ENCODE results near the gene PIANP. TPM values are rescaled to one million over a fixed set of nuclear protein-coding genes. Genes with fewer than 3 reads are reported as not detected.
A peak's percentile ranks its signal among the peaks of the same experiment; 100 is the strongest.

Gene PIANP
- total and polyA plus RNA-seq, 2 donors (not counting 1 experiment from before 2014, with no cell fraction given): 0.24 to 0.54 TPM

GRCh38 chr12:6698352-6699046, 2.1 kb downstream of the PIANP start:
- intact Hi-C loops (cut with micrococcal nuclease): no loop called here
- ChIA-PET POLR2A (interaction anchor here (0.6 to 0.7 kb wide), 4 partner anchors 9 to 571 kb away, joined by 3 to 5 read pairs (median 4); no protein-coding TSS in a partner anchor), CTCF (interaction anchor here (1.0 to 2.5 kb wide), 8 partner anchors 8 to 145 kb away, joined by 3 to 7 read pairs (median 5); partner anchors contain the start of gene ZNF384)
- TF ChIP-seq, protein P1, sequence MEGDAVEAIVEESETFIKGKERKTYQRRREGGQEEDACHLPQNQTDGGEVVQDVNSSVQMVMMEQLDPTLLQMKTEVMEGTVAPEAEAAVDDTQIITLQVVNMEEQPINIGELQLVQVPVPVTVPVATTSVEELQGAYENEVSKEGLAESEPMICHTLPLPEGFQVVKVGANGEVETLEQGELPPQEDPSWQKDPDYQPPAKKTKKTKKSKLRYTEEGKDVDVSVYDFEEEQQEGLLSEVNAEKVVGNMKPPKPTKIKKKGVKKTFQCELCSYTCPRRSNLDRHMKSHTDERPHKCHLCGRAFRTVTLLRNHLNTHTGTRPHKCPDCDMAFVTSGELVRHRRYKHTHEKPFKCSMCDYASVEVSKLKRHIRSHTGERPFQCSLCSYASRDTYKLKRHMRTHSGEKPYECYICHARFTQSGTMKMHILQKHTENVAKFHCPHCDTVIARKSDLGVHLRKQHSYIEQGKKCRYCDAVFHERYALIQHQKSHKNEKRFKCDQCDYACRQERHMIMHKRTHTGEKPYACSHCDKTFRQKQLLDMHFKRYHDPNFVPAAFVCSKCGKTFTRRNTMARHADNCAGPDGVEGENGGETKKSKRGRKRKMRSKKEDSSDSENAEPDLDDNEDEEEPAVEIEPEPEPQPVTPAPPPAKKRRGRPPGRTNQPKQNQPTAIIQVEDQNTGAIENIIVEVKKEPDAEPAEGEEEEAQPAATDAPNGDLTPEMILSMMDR (IDR thresholded peaks at IDR 0.05): no peak
- no peak for TF ChIP-seq EZH2 (IDR thresholded peaks at IDR 0.05; ENCODE audit: borderline replicate concordance, insufficient read depth, low read depth, low read length, poor library complexity, severe bottlenecking)
- Histone ChIP-seq H3K4me2 (replicated peaks; ENCODE audit: low read depth, low read length, poor library complexity, severe bottlenecking) (peak overlapping the region; percentile 69), H3K36me3 (replicated peaks in 1 of 2; ENCODE audit: control extremely low read depth in 1 of 2, control insufficient read depth in 1 of 2, extremely low read depth in 1 of 2, insufficient read depth in 2 of 2, low read length in 1 of 2) (no peaks in the 10 kb centered on the region), H3K79me2 (ENCODE audit: control insufficient read depth, insufficient read depth, low read length) (peaks cover 2% of the 10 kb centered on the region), H3K9ac (ENCODE audit: low read length) (no peak overlapping the region), H2AFZ (ENCODE audit: insufficient read depth, low read depth, low read length, poor library complexity, severe bottlenecking) (no peak overlapping the region), H3K27ac (ENCODE audit: low read length in 2 of 2) (no peak overlapping the region), H3K4me1 (ENCODE audit: control insufficient read depth in 2 of 2, insufficient read depth in 2 of 2, low read length in 2 of 2) (peaks cover 51 to 55% of the 10 kb centered on the region in 2 donors), H3K9me3 (ENCODE audit: control extremely low read depth in 1 of 3, control insufficient read depth in 2 of 3, insufficient read depth in 1 of 3, low read length in 2 of 3) (peaks cover 0 to 3% (median 0%) of the 10 kb centered on the region in 3 donors), H3K4me3 (ENCODE audit: control extremely low read depth in 1 of 5, extremely low read depth in 1 of 5, insufficient read depth in 1 of 5, low read depth in 2 of 5, low read length in 4 of 5) (no peak overlapping the region), H3K27me3 (replicated peaks in 1 of 4; ENCODE audit: control extremely low read depth in 1 of 4, control insufficient read depth in 3 of 4, insufficient read depth in 4 of 4, low read length in 3 of 4) (peaks cover 4 to 24% (median 18%) of the 10 kb centered on the region in 4 experiments), H4K20me1 (ENCODE audit: control insufficient read depth, insufficient read depth, low read length, poor library complexity, severe bottlenecking) (no peaks in the 10 kb centered on the region)
- peak overlapping the region; percentile 83 for H3K27ac Mint-ChIP-seq
- H3K9me3 Mint-ChIP-seq (ENCODE audit: insufficient read depth): no peaks in the 10 kb centered on the region
- WGBS (ENCODE audit: insufficient coverage): 82% methylated on average over 6 of the region's 8 CpGs
- H3K4me1 Mint-ChIP-seq: peaks cover 60% of the 10 kb centered on the region
- peaks cover 20% of the 10 kb centered on the region for H3K27me3 Mint-ChIP-seq
- DNase-seq (no peak), ATAC-seq (ENCODE audit: low read depth) (no peak)
- peak overlapping the region; percentile 48 for H3K4me3 Mint-ChIP-seq

Measured in B cell (primary cell).